Endothelial cell of umbilical vein (primary cell): Measurements from ENCODE around the gene LDB3.

Source experiments
- EZH2 ChIP-seq: IDR thresholded peaks from 2 replicates; pipeline ENCODE4 v1.6.1; 2012; ENCODE audit warnings: borderline replicate concordance, low read depth, mild to moderate bottlenecking, moderate library complexity, low read length, inconsistent platforms; ENCODE audit not compliant: severe bottlenecking
- FOS ChIP-seq: IDR thresholded peaks from 2 replicates; pipeline ENCODE4 v1.6.1; 2011; ENCODE audit warnings: mild to moderate bottlenecking, low read length, moderate library complexity, borderline replicate concordance; ENCODE audit not compliant: insufficient read depth
- JUN ChIP-seq: IDR thresholded peaks from 2 replicates; pipeline ENCODE4 v1.6.1; 2011; ENCODE audit warnings: borderline replicate concordance, low read depth; ENCODE audit not compliant: insufficient read length, insufficient read depth
- MYC ChIP-seq: IDR thresholded peaks from one replicate; pipeline ENCODE4 v1.6.1; 2011; ENCODE audit warnings: mild to moderate bottlenecking, low read depth, low read length
- POLR2A ChIP-seq: IDR thresholded peaks from 2 replicates; pipeline ENCODE4 v1.6.1; 2012; ENCODE audit warnings: low read depth, mild to moderate bottlenecking, control low read depth, low read length
- TF ChIP-seq, protein P1 (sequence below), 2 donors: IDR thresholded peaks; 1 replicate in 1 of 2; 2 replicates in 1 of 2; pipeline ENCODE4 v1.5.1; 2011; ENCODE audit warnings: low read length in 2 of 2, mild to moderate bottlenecking in 2 of 2, moderate library complexity in 2 of 2, control low read depth in 1 of 2, inconsistent platforms in 1 of 2, low read depth in 1 of 2; ENCODE audit not compliant: insufficient read depth in 1 of 2; ENCODE audit errors: extremely low read depth in 1 of 2

- TF ChIP-seq, protein P1, sequence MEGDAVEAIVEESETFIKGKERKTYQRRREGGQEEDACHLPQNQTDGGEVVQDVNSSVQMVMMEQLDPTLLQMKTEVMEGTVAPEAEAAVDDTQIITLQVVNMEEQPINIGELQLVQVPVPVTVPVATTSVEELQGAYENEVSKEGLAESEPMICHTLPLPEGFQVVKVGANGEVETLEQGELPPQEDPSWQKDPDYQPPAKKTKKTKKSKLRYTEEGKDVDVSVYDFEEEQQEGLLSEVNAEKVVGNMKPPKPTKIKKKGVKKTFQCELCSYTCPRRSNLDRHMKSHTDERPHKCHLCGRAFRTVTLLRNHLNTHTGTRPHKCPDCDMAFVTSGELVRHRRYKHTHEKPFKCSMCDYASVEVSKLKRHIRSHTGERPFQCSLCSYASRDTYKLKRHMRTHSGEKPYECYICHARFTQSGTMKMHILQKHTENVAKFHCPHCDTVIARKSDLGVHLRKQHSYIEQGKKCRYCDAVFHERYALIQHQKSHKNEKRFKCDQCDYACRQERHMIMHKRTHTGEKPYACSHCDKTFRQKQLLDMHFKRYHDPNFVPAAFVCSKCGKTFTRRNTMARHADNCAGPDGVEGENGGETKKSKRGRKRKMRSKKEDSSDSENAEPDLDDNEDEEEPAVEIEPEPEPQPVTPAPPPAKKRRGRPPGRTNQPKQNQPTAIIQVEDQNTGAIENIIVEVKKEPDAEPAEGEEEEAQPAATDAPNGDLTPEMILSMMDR (IDR thresholded peaks at IDR 0.05; ENCODE audit: extremely low read depth in 1 of 2, insufficient read depth in 1 of 2, low read depth in 1 of 2, low read length in 2 of 2), result no peak
- no peak for TF ChIP-seq POLR2A
- no peak for TF ChIP-seq EZH2
- no peak for TF ChIP-seq JUN
- TF ChIP-seq FOS, result no peak
- TF ChIP-seq MYC, result no peak
Observed at GRCh38 chr10:86665218-86665607, 3.1 kb upstream of the LDB3 start.
